Calu3 (cell line): ENCODE data around the gene RARS2. TPM values are rescaled to one million over a fixed set of nuclear protein-coding genes. Genes with fewer than 3 reads are reported as not detected.
A peak's percentile ranks its signal among the peaks of the same experiment; 100 is the strongest.

Experiments used
- BruUV-seq: library from RNA; stranded (reverse); fragments of 400-500 nt; replicated peaks from 2 replicates; lab custom pipeline; 2021; lab: Mats Ljungman, UMichigan
- CTCF ChIA-PET: fragments of 300-600 bp; sonication (Branson Sonifier 250); formaldehyde crosslinking; loops from one replicate; lab custom pipeline; 2022; ENCODE audit warnings: antibody characterized with exemption; lab: Charles Lee
- DNase-seq: peaks from one replicate; pipeline ENCODE4 v3.0.0; 2022
- H3K27ac Mint-ChIP-seq: one replicate; pipeline ENCODE4 v1.8.0; 2022; ENCODE audit warnings: mixed read lengths; ENCODE audit not compliant: unreplicated experiment
- H3K27me3 Mint-ChIP-seq: one replicate; pipeline ENCODE4 v1.8.0; 2022; ENCODE audit warnings: mixed read lengths; ENCODE audit not compliant: unreplicated experiment
- H3K36me3 Mint-ChIP-seq: one replicate; pipeline ENCODE4 v1.8.0; 2022; ENCODE audit warnings: mild to moderate bottlenecking, moderate library complexity, mixed read lengths; ENCODE audit not compliant: insufficient read depth, unreplicated experiment
- H3K4me1 Mint-ChIP-seq: one replicate; pipeline ENCODE4 v1.8.0; 2022; ENCODE audit warnings: mild to moderate bottlenecking, low read depth, mixed read lengths; ENCODE audit not compliant: unreplicated experiment
- H3K4me3 Mint-ChIP-seq: one replicate; pipeline ENCODE4 v1.8.0; 2022; ENCODE audit warnings: mild to moderate bottlenecking, low read depth, moderate library complexity, mixed read lengths; ENCODE audit not compliant: unreplicated experiment
- H3K9me3 Mint-ChIP-seq: one replicate; pipeline ENCODE4 v1.8.0; 2022; ENCODE audit warnings: low read depth, mixed read lengths; ENCODE audit not compliant: unreplicated experiment
- intact Hi-C: fragments of 100-400 bp; cut with micrococcal nuclease; formaldehyde crosslinking; loops from one replicate; pipeline ENCODE4 v1.10.0; 2022; ENCODE audit not compliant: unreplicated experiment
- total RNA-seq: library from RNA; stranded (reverse); gene quantifications from 2 replicates; pipeline ENCODE4 v1.2.3, GENCODE V29; 2022
- TF ChIP-seq, protein P1 (sequence below): fragments of 200-600 bp; IDR thresholded peaks from one replicate; pipeline ENCODE4 v1.8.0; 2022; ENCODE audit warnings: antibody characterized with exemption; ENCODE audit not compliant: unreplicated experiment

The RARS2 gene
- total RNA-seq, 1 experiment from 2014 or later = 24.4 TPM

DNA sequence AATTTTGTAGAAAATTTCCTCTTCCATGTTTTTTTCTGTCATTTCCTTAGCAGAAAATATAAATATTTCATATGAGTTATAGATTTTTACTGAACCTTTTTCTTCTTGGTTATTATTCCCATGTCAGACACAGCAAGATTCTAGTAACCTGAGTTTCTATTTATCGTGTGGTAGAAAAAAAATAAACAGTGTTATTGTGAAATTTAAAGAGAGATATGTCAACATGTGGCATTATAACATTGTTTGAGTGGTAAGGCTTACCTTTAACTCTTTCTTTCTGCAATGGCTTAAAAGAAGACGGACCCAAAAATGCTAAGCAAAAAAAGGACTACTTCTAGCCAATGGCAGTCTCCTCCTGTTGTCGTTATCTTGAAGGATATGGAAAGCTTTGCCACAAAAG is 19.0 kb upstream of the RARS2 start:
- no peaks in the 10 kb centered on the region for H3K9me3 Mint-ChIP-seq
- DNase-seq = no peak
- no peaks in the 10 kb centered on the region for H3K4me1 Mint-ChIP-seq
- no peak overlapping the region for H3K4me3 Mint-ChIP-seq
- TF ChIP-seq, protein P1, sequence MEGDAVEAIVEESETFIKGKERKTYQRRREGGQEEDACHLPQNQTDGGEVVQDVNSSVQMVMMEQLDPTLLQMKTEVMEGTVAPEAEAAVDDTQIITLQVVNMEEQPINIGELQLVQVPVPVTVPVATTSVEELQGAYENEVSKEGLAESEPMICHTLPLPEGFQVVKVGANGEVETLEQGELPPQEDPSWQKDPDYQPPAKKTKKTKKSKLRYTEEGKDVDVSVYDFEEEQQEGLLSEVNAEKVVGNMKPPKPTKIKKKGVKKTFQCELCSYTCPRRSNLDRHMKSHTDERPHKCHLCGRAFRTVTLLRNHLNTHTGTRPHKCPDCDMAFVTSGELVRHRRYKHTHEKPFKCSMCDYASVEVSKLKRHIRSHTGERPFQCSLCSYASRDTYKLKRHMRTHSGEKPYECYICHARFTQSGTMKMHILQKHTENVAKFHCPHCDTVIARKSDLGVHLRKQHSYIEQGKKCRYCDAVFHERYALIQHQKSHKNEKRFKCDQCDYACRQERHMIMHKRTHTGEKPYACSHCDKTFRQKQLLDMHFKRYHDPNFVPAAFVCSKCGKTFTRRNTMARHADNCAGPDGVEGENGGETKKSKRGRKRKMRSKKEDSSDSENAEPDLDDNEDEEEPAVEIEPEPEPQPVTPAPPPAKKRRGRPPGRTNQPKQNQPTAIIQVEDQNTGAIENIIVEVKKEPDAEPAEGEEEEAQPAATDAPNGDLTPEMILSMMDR = no peak
- H3K36me3 Mint-ChIP-seq = no peaks in the 10 kb centered on the region
- H3K27me3 Mint-ChIP-seq = no peaks in the 10 kb centered on the region
- intact Hi-C loops = no loop called here
- BruUV-seq = no TSS peak
- CTCF ChIA-PET = no interaction called here
- no peak overlapping the region for H3K27ac Mint-ChIP-seq

DNA sequence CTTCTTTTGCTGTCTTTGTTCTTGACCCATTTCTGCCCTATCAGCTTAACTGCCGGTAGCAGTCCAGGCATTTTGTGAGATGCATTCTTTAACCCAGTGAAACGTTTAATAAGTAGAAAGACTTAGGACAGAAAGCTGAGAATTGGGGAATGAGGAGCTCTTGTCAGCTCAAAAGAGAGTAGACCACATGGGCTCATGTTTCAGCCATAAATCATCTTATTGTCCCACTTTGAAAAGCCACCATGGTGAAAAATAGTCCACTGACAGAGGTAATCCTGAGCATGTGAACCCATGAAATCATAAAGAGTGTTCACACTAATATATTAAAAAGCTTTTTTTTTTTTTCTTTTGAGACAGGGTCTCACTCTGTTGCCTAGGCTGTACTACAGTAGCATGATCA is 16.4 kb upstream of the RARS2 start:
- TF ChIP-seq, protein P1 = no peak
- CTCF ChIA-PET = interaction anchor here (0.7 kb wide), 1 partner anchor 15 kb away, joined by 3 read pairs; no protein-coding TSS in a partner anchor
- no peaks in the 10 kb centered on the region for H3K4me1 Mint-ChIP-seq
- DNase-seq = no peak
- H3K27ac Mint-ChIP-seq = no peak overlapping the region
- no peaks in the 10 kb centered on the region for H3K9me3 Mint-ChIP-seq
- no peak overlapping the region for H3K4me3 Mint-ChIP-seq
- no peaks in the 10 kb centered on the region for H3K27me3 Mint-ChIP-seq
- intact Hi-C loops = no loop called here
- BruUV-seq = no TSS peak
- H3K36me3 Mint-ChIP-seq = no peaks in the 10 kb centered on the region

DNA sequence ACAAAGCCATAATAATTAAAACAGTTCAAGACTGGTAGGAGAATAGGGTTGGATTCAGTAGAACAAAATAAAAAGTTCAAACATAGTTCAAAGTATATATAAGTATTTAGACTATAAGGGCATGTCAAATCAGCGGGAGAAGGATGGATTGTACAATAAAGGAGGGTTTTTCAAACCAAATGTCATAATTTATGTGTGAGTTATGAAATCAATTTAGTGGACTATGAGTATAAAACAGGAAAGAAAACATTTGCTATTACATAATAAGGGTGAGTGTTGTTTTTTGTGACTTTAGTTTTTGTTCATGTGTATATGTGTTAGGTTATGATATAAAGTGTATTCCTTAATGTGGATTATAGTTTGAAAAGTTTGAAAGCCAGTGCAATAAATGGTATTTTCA is 10.8 kb upstream of the RARS2 start:
- intact Hi-C loops = no loop called here
- CTCF ChIA-PET = no interaction called here
- TF ChIP-seq, protein P1 = no peak
- BruUV-seq = no TSS peak
- Mint-ChIP-seq H3K4me3 (no peak overlapping the region), H3K27ac (no peak overlapping the region), H3K9me3 (no peaks in the 10 kb centered on the region), H3K4me1 (no peaks in the 10 kb centered on the region), H3K27me3 (no peaks in the 10 kb centered on the region), H3K36me3 (no peaks in the 10 kb centered on the region)
- no peak for DNase-seq

DNA sequence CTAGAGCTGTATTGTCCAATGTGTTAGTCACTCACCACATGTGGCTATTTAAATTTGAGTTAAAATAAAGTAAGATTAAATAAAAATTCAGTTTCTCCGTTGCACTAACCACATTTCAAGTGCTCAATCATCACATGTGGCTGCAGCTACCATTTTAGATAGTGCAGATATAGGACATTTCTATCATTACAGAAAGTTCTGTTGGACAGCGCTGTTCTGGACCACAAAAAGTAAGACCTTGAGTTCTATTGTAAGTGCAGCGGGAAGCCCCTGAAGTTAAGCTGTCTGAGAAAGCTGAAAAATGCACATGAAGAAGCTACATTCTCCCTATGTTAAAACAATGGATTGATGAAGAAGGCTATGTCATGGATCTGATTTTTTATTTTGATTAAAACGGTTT is 1.2 kb upstream of the RARS2 start:
- Mint-ChIP-seq H3K4me3 (peak overlapping the region; percentile 88), H3K27ac (peak overlapping the region; percentile 77), H3K36me3 (peaks cover 25% of the 10 kb centered on the region), H3K9me3 (no peaks in the 10 kb centered on the region), H3K27me3 (no peaks in the 10 kb centered on the region), H3K4me1 (peaks cover 23% of the 10 kb centered on the region)
- CTCF ChIA-PET = no interaction called here
- DNase-seq = no peak
- no TSS peak for BruUV-seq
- intact Hi-C loops = loop anchor here (10.0 kb wide), 1 partner anchor 196 kb away; no protein-coding TSS in a partner anchor
- TF ChIP-seq, protein P1 = no peak
